ENCODE measurements around the gene DDOST. TPM values are rescaled to one million over a fixed set of nuclear protein-coding genes. Genes with fewer than 3 reads are reported as not detected.
"Not testable (repeated sequence)": the region's sequence is repeated elsewhere in the genome, so short reads cannot be mapped to it uniquely, and the experiment has no call there.

DDOST gene
- total RNA-seq, 1 experiment from 2014 or later = 285 TPM

DNA sequence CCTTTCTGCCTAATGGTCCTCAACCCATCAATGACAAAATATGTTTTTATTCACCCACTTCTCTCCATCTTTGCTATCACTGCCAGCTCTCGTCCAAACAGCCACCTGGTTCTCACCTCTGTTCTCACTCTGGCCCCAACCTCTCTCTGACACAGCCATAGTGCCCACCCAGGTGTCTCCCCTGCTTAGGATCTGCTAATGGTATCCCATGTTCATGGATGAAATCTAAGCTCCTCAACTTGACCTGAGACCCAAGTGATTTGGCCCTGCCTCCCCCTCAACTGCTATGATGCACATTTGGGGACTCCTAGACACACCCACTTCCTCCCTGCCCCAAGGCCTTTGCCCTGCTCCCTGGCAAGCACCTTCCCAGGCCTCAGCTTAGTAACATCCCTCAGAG lies 30.7 kb upstream of the DDOST start:
- no peak for DNase-seq (ENCODE audit: low read depth)

DNA sequence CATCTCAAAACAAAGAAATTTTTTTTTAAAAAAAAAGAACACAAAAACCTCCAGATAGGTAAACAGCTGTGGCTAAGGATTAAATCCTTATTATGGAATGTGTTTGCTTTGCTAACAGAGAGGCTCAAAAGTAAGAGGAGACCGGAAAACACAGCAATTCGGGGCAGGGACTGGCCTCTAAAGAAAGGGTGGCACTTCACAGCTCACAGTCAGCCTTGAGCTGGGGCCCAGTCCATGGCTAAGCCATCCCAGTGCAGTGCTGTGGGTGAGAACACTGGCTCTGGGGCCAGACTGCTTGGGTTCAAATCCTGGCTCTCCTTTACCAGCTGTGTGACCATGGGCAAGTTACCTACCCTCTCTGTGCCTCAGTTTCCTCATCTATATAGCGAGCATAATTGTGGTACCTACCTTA lies 28.5 kb upstream of the DDOST start:
- DNase-seq (ENCODE audit: low read depth) = no peak

DNA sequence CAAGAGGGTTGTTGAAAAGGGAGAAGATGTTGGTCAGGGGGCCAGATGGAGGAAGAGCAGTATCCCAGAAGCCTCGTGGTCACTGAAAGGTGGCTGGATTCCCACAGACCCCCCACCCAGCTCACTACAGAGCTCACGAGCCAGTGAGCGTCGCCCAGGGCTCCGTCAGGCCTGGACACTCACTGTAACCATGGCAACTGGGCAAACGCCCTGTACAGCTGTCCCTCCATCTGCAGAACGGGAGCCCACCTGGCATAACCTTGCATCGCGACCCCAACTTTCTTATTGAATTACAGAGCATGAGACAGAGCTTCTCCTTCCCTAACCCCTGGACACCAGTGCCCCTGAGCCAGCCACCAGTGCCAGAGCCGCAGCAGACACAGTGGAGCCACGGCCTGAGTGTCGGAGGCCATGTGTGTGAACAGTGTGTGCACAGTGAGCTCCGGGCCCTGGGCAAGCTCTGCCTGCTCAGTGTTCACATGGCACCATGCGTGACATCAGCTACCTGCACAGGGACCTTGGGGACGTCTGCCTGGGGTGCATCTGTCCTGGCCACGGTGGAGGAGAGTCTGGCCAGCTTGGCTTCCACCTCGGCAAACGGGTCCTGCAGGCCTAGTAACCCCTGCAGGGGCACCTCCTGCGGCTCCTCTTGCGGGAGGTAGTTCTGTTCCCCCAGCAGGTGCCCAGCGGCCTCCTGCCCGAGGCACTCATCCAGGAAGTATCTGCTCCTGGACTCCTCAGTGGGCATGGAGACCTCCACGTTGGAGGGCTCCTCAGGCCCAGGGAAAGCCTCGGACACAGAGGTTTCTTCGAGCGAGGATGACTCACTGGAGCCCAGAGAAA lies 25.9 kb upstream of the DDOST start:
- DNase-seq (ENCODE audit: low read depth) = no peak

DNA sequence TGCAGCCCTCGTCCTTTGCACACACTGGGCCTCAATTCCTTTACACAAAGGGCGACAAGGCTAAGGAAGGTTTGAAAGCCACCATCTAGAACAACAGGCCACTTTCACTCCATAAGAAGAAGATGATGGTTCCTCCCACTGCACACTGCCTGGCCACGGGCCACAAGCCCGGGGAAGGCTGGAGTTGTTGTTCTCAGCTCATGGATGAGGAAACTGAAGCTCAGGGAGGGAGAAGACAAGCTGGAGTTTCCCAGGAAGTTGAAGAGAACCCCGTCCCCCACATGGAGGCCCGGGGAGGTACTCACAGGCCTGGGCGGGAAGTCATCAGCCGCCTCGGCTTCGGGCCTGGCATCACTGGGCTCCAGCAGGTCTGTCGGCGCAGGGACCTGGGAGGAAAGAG lies 24.6 kb upstream of the DDOST start:
- DNase-seq (ENCODE audit: low read depth) = no peak

DNA sequence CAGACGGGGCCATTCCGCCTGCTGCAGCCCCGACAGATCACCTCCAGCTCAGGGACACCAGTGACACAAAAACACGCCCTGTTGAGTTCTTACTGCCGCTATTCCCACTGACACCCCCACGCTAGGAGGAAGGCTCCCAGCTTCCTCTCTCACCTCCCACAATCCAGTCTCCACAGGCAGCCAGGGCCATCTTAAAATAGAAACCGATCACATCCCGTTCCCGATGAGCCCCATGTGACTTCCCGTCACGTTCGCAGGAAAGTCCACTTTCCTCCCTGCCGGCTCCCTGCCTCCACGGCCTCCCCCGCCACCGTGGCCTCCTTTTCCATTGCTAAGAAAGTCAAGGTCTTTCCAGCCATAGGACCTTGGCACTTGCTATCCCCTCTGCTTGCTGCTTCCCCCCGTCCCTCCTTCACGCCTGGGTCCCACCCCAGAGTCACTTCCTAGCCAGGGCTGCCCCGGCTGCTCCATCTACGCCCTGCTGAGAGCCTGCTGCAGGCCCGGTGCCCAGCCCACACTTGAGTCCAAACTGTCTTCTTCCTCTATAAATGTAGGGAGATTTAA lies 24.0 kb upstream of the DDOST start:
- DNase-seq (ENCODE audit: low read depth) = no peak

DNA sequence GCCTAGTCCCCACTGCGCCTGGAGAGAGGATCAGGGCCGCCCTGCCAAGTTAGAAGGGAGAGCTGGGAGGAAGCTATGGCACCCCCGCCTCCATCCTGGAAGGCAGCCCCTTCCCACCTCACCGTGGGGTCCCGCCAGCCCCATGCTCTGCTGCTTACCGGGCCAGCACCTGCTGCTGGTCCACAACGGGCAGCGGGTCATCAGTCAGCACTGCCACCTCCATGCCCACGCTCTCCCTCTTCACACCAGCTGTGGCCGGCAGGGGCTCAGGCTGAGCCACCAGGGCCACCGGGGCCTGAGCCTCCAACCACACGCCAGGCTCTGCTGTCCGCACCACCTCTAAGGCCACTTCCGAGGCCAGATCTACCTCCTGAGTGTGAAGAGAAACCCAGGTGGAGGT lies 23.5 kb upstream of the DDOST start:
- no peak for DNase-seq (ENCODE audit: low read depth)

DNA sequence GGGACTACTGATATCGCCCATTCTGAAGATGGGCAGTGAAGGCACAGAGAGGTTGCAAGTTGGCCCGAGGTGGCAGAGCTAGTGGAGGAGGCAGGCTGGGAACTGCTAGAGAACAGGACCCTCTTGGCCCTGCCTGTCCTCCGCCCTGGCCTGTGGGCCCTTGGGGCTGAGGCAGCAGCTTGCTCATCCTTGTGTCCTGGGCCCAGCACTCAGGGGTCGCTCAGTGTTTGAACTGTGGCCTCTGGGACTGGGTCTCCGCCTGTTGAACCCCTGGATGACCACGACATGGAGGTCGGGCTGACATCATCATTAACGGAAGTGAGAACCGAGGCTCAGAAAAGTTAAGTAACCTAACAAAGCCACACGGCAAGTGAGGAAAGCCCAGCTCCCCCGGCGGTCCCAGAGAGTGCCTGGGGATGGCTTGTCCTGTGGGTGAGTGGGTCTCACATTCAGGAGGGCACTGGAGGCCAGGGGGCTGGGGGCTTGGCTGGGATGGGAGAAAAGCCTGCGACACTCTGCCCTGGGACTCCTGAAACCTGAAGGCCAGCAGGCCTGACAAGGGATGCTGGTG lies 23.0 kb upstream of the DDOST start:
- no peak for DNase-seq (ENCODE audit: low read depth)

DNA sequence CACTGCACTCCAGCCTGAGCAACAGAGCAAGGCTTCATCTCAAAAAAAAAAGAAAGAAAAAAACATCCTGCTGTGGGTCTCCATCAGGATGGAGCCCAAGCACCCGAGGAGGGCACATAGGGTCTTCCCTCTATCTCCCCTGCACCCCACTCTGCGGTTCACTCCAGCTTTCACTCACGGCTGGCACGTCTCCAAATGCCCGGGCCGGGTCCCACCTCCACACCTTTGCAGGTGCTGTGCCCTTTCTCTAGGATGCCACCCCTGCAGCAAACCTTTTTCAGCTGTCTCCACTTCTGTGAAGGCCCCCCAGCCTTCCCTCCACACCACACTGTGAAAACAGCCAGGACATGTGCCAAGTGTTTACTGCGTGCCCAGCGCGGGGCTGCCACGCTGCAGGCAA lies 22.4 kb upstream of the DDOST start:
- no peak for DNase-seq (ENCODE audit: low read depth)

DNA sequence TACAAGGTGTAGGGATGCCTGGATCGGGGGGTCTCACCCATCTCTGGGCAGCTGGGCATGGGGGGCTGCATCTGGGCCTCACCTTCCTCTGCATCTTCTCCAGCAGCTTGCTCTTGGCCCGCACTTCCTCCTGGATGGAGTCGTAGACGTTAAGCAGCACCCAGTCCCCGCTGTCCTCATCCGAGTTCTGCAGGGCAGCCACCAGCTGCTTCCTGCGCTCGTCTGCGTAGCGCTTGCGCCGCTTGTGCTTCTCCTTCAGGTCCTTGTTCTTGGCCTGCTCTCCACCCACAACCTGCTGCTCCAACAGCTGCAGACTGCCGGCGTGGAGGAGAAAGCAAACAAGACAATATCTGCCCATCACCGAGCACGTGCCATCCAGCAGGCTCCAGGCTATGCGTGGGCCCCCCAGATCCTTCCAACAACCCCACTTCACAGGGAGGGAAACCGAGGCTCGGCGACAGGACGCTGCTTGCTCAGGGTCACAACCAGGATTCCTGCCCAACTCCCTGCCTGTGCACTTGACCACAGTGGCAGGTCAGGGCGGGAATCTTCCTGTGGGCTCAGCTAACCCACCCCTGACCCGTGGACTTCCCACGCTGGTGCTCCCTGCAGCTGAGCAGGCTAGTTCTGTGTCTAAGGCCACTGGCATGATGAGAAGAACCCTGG lies 21.5 kb upstream of the DDOST start:
- no peak for DNase-seq (ENCODE audit: low read depth)

DNA sequence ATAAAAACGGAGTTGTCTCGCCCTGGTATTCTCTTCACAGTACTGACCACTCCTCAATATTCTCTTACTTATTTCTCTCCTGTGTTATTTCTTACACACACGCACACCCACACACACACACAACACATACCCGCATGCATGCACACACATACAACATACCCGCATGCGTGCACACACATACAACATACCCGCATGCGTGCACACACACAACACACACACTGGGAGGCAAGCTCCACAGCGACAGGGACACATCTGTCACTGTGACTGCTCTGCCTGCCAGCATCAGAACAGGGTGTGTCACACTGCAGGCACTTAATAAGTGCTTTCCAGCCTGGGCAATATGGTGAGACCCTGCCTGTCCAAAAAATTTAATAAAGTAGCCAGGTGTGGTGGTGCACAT lies 20.8 kb upstream of the DDOST start:
- no peak for DNase-seq (ENCODE audit: low read depth)

DNA sequence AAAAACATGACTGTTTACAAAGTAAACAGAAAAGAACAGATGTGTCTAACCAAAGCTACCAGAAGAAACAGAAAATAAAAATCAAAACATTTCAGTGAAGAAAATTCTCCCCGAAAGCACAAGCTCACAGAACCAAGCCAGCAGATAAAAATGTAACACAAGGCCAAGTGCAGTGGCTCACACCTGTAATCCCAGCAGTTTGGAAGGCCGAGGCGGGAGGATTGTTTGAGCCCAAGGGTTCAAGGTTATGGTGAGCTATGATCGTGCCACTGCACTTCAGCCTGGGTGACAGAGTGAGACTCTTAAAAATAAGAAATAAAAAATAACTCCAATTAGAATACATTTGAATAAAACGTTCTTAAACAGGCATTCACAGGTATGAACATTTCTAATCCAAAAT lies 19.1 kb upstream of the DDOST start:
- no peak for DNase-seq (ENCODE audit: low read depth)

DNA sequence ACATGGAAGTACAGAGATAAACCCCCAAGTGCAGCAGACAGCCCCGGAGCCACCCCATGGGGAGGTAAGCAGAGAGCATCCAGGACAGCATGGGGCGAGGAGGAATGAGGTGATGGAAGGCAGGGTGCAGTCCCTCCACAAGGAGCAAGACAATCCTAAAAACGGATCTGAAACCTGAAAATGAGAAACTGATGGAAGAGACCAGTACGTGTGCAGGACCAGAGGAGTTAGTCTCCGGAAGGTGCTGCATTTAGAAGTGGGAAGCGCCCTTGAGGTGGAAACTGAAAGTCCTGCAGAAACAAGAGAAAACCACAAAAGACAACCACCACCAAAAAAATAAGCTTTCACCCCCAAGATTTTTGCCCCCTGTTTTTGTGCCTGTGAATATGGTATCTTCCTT lies 17.4 kb upstream of the DDOST start:
- DNase-seq (ENCODE audit: low read depth) = no peak

DNA sequence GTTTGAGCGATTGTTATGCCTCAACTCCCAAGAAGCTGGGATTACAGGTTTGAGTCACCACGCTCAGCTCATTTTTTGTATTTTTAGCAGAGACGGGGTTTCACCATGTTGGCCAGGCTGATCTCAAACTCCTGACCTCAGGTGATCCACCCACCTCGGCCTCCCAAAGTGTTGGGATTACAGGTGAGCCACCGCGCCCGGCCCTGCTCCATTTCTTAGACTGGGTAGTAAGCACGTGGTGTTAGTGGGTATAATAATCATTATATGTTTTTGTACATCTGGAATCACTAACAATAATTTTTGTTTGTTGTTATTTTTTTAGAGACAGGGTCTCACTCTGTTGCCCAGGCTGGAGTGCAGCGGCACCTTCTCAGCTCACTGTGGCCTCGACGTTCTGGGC lies 12.5 kb upstream of the DDOST start:
- not testable (repeated sequence) for DNase-seq (ENCODE audit: low read depth)

DNA sequence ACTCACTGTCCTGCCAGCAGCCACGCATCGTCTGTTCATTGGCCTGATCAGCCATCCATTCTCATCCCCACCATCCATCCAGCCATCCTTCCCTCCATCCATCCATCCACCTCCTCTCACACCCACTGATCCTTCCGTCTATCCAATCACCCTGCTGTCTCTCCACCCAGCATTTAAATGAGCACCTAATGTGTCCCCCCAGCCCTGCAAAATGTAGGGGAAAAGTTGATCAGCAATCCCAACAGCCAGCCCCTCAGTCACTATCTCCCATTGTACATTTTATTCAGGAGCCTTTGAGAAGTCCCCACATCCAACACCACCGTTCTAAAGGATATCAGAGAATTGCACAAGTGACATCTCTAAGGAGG lies 11.1 kb upstream of the DDOST start:
- DNase-seq (ENCODE audit: low read depth) = no peak

DNA sequence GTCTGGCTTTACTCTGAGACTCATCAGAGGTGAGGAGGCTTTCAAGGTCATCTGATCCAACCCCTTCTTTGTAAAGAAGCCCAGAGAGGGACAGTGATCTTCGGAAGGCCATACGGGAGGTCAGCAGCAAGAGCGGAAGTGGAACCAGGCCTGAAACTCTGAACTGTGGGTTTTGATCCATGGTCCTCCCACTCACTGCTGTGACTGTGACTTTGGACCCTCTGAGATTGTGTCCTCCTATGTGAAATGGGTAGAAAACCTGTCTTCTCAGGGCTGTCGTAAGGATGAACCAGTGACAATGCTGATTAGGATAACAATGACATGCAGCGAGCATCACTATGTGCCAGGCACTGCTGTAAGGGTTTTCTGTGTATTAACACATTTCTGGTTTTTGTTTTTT lies 9.8 kb upstream of the DDOST start:
- no peak for DNase-seq (ENCODE audit: low read depth)

DNA sequence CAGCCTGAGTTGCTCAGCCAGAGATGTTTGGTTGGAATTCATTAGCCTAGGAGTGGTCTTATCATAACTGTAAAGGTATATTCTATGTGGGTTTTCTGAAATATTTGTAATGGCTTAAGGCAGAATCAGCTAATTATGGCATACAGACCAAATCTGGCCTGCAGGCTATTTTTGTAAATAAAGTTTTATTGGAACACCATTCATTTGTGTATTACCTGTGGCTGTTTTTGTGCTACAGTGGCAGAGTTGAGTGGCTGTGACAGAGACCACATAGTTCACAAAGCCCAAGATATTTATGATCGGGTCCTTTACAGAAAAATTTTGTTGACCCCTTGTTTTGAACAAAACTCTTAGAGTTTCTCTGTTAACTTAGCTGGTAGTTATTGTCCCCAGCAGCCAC lies 7.4 kb upstream of the DDOST start:
- DNase-seq (ENCODE audit: low read depth) = no peak

DNA sequence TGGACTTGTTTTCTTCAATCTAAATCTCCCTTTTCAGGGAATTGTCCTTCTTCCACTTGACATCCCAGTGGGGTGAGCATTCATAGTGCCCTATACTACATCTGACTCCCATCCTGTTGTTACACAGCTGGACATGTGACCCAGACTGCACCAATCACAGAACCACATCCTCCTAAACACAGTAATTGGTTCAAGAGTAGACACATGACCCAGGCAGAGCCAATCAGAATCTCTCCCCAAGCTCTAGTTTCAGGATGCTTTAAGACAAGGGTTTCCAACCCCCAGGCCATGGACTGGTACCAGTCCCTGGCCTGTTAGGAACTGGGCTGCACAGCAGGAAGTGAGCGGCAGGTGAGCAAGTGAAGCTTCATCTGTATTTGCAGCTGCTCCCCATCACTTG lies 5.6 kb upstream of the DDOST start:
- peak; percentile 40 for DNase-seq (ENCODE audit: low read depth)

DNA sequence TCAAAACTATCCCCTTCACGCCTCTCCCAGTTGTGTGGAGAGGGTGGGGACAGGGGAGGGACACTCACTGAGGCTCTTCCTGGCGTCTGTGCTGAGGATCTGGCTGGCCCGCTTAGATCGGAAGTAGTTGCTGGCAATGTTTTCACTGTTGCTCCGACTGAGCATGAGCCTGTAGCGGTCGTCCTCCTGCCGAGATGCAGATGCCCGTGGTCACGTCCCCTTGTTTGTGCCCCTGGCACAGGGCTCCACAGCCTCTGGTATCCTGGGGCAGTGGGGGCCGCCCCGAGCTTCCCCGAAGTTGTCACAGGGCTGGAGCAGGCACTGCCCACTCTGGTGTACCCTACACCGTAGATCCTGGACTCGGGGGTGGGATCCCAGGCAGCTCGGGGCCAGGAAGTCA lies 5.0 kb upstream of the DDOST start:
- DNase-seq (ENCODE audit: low read depth) = no peak

DNA sequence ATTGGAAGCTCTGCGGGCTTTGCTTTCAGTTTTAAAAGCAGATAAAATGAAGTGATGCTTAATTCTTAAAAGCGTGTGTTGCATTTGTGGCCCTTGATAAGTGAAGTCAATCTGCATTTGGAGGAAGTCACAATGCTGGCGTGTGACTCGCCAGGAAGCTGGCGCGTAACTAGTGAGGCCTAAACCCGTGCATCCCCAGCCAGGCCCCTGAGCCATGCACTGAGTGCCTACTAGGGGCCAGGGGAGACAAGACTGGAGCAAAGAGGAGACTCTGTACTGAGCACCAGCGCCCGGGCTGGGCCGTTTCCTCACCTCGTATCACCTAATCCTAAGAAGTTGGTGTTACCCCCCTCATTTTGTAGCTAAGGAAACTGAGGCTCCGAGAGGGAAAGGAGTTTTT lies 4.6 kb upstream of the DDOST start:
- DNase-seq (ENCODE audit: low read depth) = no peak

DNA sequence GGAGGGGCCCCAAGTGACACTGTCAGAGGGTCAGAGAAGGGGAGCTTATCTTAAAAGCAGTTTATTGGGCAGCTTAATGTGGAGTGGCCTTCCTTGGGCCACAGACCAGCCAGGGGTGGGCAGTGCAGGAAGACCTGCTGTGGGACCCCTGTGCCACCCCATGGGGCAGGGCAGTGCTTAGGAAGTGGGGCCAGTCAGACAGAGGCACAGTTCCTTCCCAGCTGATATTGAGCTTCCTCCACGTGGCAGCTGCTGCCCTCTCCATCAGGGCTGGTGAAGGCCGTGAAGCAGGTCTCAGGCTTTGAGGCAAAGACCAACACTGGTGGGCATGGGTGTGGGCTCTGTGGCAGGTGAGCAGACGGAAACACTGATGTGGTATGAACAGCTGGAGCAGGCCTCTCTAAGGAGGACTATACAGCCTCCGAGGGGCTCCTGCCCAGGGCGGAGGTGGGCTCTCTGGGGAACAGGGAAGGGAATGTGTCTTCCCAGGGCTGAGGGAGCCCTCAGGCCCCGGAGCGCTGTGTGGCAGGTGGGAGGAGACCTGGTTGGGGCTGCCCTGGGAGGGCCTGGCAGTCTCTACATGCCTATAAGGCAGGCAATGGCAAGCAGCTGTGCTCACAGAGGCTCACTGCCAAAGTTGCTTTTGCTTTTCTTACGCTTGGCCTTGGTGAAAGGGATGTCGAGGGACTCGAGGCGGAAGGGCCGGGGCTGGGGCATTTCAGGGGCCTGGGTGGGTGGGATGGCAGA lies 3.0 kb upstream of the DDOST start:
- DNase-seq (ENCODE audit: low read depth) = no peak

DNA sequence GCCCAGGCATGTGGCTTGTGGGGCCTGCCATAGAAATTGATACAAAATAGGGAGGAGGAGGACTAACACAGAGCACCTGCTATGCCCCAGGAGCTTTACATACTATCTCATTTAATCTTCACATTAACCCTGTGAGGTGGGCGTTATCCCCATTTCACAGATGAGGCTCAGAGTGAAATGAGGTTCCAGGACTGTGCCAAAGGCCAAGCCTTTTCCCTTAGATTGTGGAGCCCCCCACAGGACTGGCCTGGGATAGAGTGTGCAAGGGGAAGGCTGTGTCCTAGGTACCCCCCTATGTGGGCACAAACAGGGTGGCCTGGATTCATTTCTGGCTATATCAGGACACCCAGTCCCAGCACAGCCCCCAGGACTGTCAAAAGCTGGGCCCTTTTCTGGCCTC lies 2.2 kb upstream of the DDOST start:
- DNase-seq (ENCODE audit: low read depth) = no peak

DNA sequence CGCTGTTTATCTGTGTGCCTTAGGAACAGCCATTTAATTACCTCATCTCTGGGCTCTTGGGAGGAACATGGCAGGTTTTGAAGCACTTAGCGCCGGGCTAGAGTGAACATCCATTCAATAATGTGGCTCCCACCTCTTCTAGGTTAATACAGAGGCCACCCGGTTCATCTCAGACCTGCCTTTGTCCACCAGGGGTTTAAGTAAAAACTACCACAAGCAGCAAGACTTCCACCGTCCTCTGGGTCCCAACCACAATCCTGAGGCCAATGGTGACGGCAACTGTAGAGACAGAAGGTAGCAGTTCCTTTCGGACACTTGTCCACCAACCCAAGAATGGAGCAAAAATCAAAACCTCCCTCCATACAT lies 924 bp upstream of the DDOST start:
- DNase-seq (ENCODE audit: low read depth) = no peak

All from LHCN-M2 (cell line).